HEK293 (cell line): ENCODE data around the gene USP5.

ENCODE experiments used
- BCL11B ChIP-seq: fragments of 450-650 bp; formaldehyde crosslinking; IDR thresholded peaks from 2 replicates; pipeline ENCODE4 v1.5.1; 2016; ENCODE audit warnings: low read depth, missing biosample characterization, missing genetic modification characterization
- FEZF1 ChIP-seq: fragments of 450-650 bp; formaldehyde crosslinking; IDR thresholded peaks from 2 replicates; pipeline ENCODE4 v1.5.1; 2016; ENCODE audit warnings: missing biosample characterization, missing genetic modification characterization
- GFI1B ChIP-seq: fragments of 450-650 bp; formaldehyde crosslinking; IDR thresholded peaks from 2 replicates; pipeline ENCODE4 v1.5.1; 2016; ENCODE audit warnings: missing biosample characterization, missing genetic modification characterization
- GLI2 ChIP-seq: fragments of 450-650 bp; formaldehyde crosslinking; IDR thresholded peaks from 2 replicates; pipeline ENCODE4; 2017; ENCODE audit warnings: missing biosample characterization, missing genetic modification characterization, low read depth, borderline replicate concordance
- HOXA7 ChIP-seq: sonication (generic); formaldehyde crosslinking; IDR thresholded peaks from 2 replicates; pipeline ENCODE4 v1.8.1; 2022; ENCODE audit warnings: missing genetic modification reagents, borderline replicate concordance
- MZF1 ChIP-seq: fragments of 450-650 bp; formaldehyde crosslinking; IDR thresholded peaks from 2 replicates; pipeline ENCODE4 v1.5.1; 2017; ENCODE audit warnings: missing biosample characterization, missing genetic modification characterization, borderline replicate concordance
- OVOL3 ChIP-seq: fragments of 450-650 bp; formaldehyde crosslinking; IDR thresholded peaks from 2 replicates; pipeline ENCODE4 v1.5.1; 2016; ENCODE audit warnings: missing biosample characterization, missing genetic modification characterization
- SALL2 ChIP-seq: fragments of 450-650 bp; formaldehyde crosslinking; IDR thresholded peaks from 2 replicates; pipeline ENCODE4 v1.5.0; 2017; ENCODE audit warnings: missing biosample characterization, mild to moderate bottlenecking, missing genetic modification characterization, borderline replicate concordance
- SCRT1 ChIP-seq: fragments of 450-650 bp; formaldehyde crosslinking; IDR thresholded peaks from 2 replicates; pipeline ENCODE4 v1.5.1; 2016; ENCODE audit warnings: missing biosample characterization, missing genetic modification characterization, borderline replicate concordance
- SCRT2 ChIP-seq: fragments of 450-650 bp; formaldehyde crosslinking; IDR thresholded peaks from 2 replicates; pipeline ENCODE4 v1.5.1; 2016; ENCODE audit warnings: missing biosample characterization, missing genetic modification characterization
- SP3 ChIP-seq: fragments of 450-650 bp; formaldehyde crosslinking; IDR thresholded peaks from 2 replicates; pipeline ENCODE4 v1.5.1; 2016; ENCODE audit warnings: missing biosample characterization, missing genetic modification characterization
- TRIM28 ChIP-seq: IDR thresholded peaks from 2 replicates; pipeline ENCODE4 v1.6.1; 2011; ENCODE audit warnings: low read length, control low read depth, borderline replicate concordance
- ZBTB8A ChIP-seq: fragments of 450-650 bp; formaldehyde crosslinking; IDR thresholded peaks from 2 replicates; pipeline ENCODE4 v1.5.1; 2016; ENCODE audit warnings: missing biosample characterization, missing genetic modification characterization
- ZFP41 ChIP-seq: fragments of 450-650 bp; formaldehyde crosslinking; IDR thresholded peaks from 2 replicates; pipeline ENCODE4 v1.5.1; 2016; ENCODE audit warnings: missing biosample characterization, missing genetic modification characterization, borderline replicate concordance
- ZNF146 ChIP-seq: fragments of 450-650 bp; formaldehyde crosslinking; IDR thresholded peaks from 2 replicates; pipeline ENCODE4 v1.5.1; 2016; ENCODE audit warnings: missing biosample characterization, missing genetic modification characterization
- ZNF157 ChIP-seq: fragments of 450-650 bp; formaldehyde crosslinking; IDR thresholded peaks from 2 replicates; pipeline ENCODE4 v1.5.1; 2016; ENCODE audit warnings: missing biosample characterization, missing genetic modification characterization
- ZNF175 ChIP-seq: fragments of 450-650 bp; formaldehyde crosslinking; IDR thresholded peaks from 2 replicates; pipeline ENCODE4 v1.5.1; 2016; ENCODE audit warnings: missing biosample characterization, missing genetic modification characterization
- ZNF266 ChIP-seq: fragments of 450-650 bp; formaldehyde crosslinking; IDR thresholded peaks from 2 replicates; pipeline ENCODE4 v1.5.1; 2016; ENCODE audit warnings: missing biosample characterization, missing genetic modification characterization, low read depth
- ZNF544 ChIP-seq: fragments of 450-650 bp; formaldehyde crosslinking; IDR thresholded peaks from 2 replicates; pipeline ENCODE4 v1.5.0; 2017; ENCODE audit warnings: missing biosample characterization, missing genetic modification characterization
- ZNF555 ChIP-seq: fragments of 450-650 bp; formaldehyde crosslinking; conservative IDR thresholded peaks from 2 replicates; pipeline ENCODE4 v1.5.1; 2017; ENCODE audit warnings: missing biosample characterization, mild to moderate bottlenecking, missing genetic modification characterization, inconsistent platforms
- ZNF558 ChIP-seq: fragments of 450-650 bp; formaldehyde crosslinking; IDR thresholded peaks from 2 replicates; pipeline ENCODE4 v1.5.1; 2016; ENCODE audit warnings: missing biosample characterization, missing genetic modification characterization
- ZNF596 ChIP-seq: fragments of 450-650 bp; IDR thresholded peaks from 2 replicates; pipeline ENCODE4 v1.5.0; 2018; ENCODE audit warnings: missing biosample characterization, mild to moderate bottlenecking, missing genetic modification characterization, moderate library complexity
- ZNF624 ChIP-seq: fragments of 450-650 bp; formaldehyde crosslinking; IDR thresholded peaks from 2 replicates; pipeline ENCODE4 v1.5.1; 2017; ENCODE audit warnings: missing biosample characterization, missing genetic modification characterization
- ZNF670 ChIP-seq: fragments of 450-650 bp; formaldehyde crosslinking; IDR thresholded peaks from 2 replicates; pipeline ENCODE4 v1.5.1; 2016; ENCODE audit warnings: missing biosample characterization, missing genetic modification characterization, low read depth
- ZNF776 ChIP-seq: fragments of 450-650 bp; formaldehyde crosslinking; IDR thresholded peaks from 2 replicates; pipeline ENCODE4 v1.5.0; 2017; ENCODE audit warnings: missing biosample characterization, missing genetic modification characterization, borderline replicate concordance
- ZNF837 ChIP-seq: fragments of 450-650 bp; formaldehyde crosslinking; IDR thresholded peaks from 2 replicates; pipeline ENCODE4 v1.5.1; 2016; ENCODE audit warnings: missing biosample characterization, missing genetic modification characterization
- TF ChIP-seq, protein P1 (sequence below): fragments of 450-650 bp; formaldehyde crosslinking; IDR thresholded peaks from 2 replicates; pipeline ENCODE4 v1.5.1; 2016; ENCODE audit warnings: missing biosample characterization, missing genetic modification characterization
- TF ChIP-seq, protein P2 (sequence below): fragments of 450-650 bp; formaldehyde crosslinking; IDR thresholded peaks from 2 replicates; pipeline ENCODE4 v1.5.1; 2016; ENCODE audit warnings: missing biosample characterization, missing genetic modification characterization
- TF ChIP-seq, protein P3 (sequence below): fragments of 450-650 bp; formaldehyde crosslinking; IDR thresholded peaks from 2 replicates; pipeline ENCODE4 v1.5.1; 2017; ENCODE audit warnings: missing biosample characterization, missing genetic modification characterization
- TF ChIP-seq, protein P4 (sequence below): fragments of 450-650 bp; formaldehyde crosslinking; IDR thresholded peaks from 2 replicates; pipeline ENCODE4 v1.5.1; 2016; ENCODE audit warnings: missing biosample characterization, missing genetic modification characterization

USP5 gene

DNA sequence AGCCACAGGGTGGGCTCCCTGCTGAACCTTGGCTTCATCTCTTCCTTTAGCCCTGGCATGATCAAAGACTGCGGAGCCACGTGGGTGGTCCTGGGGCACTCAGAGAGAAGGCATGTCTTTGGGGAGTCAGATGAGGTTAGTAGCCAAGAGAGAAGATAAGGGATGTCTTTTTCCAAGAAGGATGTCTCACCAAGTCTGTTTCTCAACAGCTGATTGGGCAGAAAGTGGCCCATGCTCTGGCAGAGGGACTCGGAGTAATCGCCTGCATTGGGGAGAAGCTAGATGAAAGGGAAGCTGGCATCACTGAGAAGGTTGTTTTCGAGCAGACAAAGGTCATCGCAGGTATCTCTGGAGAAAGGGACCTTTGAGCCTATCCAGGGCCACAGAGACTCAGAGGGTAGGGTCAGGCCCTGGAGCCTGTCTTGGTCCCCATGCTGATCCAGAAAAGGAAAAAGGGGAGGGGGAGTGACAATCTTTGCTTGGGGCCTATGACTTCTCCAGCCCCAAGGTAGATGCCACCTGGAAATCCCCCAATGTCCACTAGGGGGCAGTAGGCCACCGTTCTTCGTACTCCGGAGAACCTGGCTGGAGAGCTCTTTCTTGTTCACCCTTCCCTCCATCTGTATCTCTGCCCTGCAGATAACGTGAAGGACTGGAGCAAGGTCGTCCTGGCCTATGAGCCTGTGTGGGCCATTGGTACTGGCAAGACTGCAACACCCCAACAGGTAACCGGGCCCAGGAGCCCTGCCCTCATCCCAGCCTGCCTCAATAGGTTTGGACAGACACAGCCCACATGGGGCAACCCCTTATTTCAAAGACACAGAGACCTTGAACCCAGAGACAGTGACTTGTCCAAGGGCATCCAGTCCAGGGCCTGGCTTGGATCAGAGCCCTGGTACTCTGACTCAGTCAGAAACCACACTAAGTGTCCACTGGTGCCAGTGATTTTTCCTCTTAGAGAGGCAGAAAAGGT is 17.4 kb downstream of the USP5 start (continued):
- TF ChIP-seq ZNF544 (tag by site-specific recombination) = no peak
- 0 out of 2 replicates have a peak, but pooled peaks have one; percentile 13 for TF ChIP-seq MZF1 (tag by site-specific recombination)
- TF ChIP-seq SCRT2 = no peak
- TF ChIP-seq ZNF558 (tag by site-specific recombination) = no peak
- no peak for TF ChIP-seq GLI2 (tag by site-specific recombination)
- no peak for TF ChIP-seq ZNF624 (tag by site-specific recombination)
- no peak for TF ChIP-seq SALL2 (tag by site-specific recombination)
- TF ChIP-seq ZNF837 (tag by site-specific recombination) = no peak
- TF ChIP-seq, protein P1, sequence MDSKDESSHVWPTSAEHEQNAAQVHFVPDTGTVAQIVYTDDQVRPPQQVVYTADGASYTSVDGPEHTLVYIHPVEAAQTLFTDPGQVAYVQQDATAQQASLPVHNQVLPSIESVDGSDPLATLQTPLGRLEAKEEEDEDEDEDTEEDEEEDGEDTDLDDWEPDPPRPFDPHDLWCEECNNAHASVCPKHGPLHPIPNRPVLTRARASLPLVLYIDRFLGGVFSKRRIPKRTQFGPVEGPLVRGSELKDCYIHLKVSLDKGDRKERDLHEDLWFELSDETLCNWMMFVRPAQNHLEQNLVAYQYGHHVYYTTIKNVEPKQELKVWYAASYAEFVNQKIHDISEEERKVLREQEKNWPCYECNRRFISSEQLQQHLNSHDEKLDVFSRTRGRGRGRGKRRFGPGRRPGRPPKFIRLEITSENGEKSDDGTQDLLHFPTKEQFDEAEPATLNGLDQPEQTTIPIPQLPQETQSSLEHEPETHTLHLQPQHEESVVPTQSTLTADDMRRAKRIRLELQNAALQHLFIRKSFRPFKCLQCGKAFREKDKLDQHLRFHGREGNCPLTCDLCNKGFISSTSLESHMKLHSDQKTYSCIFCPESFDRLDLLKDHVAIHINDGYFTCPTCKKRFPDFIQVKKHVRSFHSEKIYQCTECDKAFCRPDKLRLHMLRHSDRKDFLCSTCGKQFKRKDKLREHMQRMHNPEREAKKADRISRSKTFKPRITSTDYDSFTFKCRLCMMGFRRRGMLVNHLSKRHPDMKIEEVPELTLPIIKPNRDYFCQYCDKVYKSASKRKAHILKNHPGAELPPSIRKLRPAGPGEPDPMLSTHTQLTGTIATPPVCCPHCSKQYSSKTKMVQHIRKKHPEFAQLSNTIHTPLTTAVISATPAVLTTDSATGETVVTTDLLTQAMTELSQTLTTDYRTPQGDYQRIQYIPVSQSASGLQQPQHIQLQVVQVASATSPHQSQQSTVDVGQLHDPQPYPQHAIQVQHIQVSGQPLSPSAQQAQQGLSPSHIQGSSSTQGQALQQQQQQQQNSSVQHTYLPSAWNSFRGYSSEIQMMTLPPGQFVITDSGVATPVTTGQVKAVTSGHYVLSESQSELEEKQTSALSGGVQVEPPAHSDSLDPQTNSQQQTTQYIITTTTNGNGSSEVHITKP (tag by site-specific recombination) = no peak
- no peak for TF ChIP-seq ZNF157
- TF ChIP-seq, protein P2, sequence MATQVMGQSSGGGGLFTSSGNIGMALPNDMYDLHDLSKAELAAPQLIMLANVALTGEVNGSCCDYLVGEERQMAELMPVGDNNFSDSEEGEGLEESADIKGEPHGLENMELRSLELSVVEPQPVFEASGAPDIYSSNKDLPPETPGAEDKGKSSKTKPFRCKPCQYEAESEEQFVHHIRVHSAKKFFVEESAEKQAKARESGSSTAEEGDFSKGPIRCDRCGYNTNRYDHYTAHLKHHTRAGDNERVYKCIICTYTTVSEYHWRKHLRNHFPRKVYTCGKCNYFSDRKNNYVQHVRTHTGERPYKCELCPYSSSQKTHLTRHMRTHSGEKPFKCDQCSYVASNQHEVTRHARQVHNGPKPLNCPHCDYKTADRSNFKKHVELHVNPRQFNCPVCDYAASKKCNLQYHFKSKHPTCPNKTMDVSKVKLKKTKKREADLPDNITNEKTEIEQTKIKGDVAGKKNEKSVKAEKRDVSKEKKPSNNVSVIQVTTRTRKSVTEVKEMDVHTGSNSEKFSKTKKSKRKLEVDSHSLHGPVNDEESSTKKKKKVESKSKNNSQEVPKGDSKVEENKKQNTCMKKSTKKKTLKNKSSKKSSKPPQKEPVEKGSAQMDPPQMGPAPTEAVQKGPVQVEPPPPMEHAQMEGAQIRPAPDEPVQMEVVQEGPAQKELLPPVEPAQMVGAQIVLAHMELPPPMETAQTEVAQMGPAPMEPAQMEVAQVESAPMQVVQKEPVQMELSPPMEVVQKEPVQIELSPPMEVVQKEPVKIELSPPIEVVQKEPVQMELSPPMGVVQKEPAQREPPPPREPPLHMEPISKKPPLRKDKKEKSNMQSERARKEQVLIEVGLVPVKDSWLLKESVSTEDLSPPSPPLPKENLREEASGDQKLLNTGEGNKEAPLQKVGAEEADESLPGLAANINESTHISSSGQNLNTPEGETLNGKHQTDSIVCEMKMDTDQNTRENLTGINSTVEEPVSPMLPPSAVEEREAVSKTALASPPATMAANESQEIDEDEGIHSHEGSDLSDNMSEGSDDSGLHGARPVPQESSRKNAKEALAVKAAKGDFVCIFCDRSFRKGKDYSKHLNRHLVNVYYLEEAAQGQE (tag by site-specific recombination) = 0 out of 2 replicates have a peak, but pooled peaks have one; percentile 16
- no peak for TF ChIP-seq SCRT1 (tag by site-specific recombination)
- no peak for TF ChIP-seq ZNF670 (tag by site-specific recombination)
- TF ChIP-seq ZBTB8A (tag by site-specific recombination) = no peak
- TF ChIP-seq, protein P3, sequence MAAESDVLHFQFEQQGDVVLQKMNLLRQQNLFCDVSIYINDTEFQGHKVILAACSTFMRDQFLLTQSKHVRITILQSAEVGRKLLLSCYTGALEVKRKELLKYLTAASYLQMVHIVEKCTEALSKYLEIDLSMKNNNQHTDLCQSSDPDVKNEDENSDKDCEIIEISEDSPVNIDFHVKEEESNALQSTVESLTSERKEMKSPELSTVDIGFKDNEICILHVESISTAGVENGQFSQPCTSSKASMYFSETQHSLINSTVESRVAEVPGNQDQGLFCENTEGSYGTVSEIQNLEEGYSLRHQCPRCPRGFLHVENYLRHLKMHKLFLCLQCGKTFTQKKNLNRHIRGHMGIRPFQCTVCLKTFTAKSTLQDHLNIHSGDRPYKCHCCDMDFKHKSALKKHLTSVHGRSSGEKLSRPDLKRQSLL (tag by site-specific recombination) = 0 out of 2 replicates have a peak, but pooled peaks have one; percentile 42
- no peak for TF ChIP-seq ZNF146 (tag by site-specific recombination)
- TF ChIP-seq ZNF596 (tag by site-specific recombination) = no peak
- TF ChIP-seq ZFP41 = no peak
- no peak for TF ChIP-seq HOXA7 (CRISPR knock-in tag)
- TF ChIP-seq ZNF776 (tag by site-specific recombination) = no peak
- TF ChIP-seq BCL11B (tag by site-specific recombination) = no peak
- 0 out of 2 replicates have a peak, but pooled peaks have one; percentile 62 for TF ChIP-seq TRIM28
- TF ChIP-seq FEZF1 = no peak
- no peak for TF ChIP-seq ZNF555 (tag by site-specific recombination)
- TF ChIP-seq, protein P4, sequence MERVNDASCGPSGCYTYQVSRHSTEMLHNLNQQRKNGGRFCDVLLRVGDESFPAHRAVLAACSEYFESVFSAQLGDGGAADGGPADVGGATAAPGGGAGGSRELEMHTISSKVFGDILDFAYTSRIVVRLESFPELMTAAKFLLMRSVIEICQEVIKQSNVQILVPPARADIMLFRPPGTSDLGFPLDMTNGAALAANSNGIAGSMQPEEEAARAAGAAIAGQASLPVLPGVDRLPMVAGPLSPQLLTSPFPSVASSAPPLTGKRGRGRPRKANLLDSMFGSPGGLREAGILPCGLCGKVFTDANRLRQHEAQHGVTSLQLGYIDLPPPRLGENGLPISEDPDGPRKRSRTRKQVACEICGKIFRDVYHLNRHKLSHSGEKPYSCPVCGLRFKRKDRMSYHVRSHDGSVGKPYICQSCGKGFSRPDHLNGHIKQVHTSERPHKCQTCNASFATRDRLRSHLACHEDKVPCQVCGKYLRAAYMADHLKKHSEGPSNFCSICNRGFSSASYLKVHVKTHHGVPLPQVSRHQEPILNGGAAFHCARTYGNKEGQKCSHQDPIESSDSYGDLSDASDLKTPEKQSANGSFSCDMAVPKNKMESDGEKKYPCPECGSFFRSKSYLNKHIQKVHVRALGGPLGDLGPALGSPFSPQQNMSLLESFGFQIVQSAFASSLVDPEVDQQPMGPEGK (tag by site-specific recombination) = peak; percentile 34; the same call in 1 of the 2 replicates
- TF ChIP-seq ZNF266 = no peak
- TF ChIP-seq OVOL3 (tag by site-specific recombination) = no peak
- no peak for TF ChIP-seq ZNF175 (tag by site-specific recombination)
- no peak for TF ChIP-seq GFI1B
- no peak for TF ChIP-seq SP3
